HG02981 (cell line): Measurements from ENCODE around the gene TBL2.
"Not testable (repeated sequence)": the region's sequence is repeated elsewhere in the genome, so short reads cannot be mapped to it uniquely, and the experiment has no call there.

ENCODE experiments used
- ATAC-seq: cut with Tn5 transposase; IDR thresholded peaks from one replicate; pipeline ENCODE4 v1.9.1; 2021; ENCODE audit warnings: mild to moderate bottlenecking, moderate library complexity; ENCODE audit not compliant: unreplicated experiment

Gene TBL2, protein sequence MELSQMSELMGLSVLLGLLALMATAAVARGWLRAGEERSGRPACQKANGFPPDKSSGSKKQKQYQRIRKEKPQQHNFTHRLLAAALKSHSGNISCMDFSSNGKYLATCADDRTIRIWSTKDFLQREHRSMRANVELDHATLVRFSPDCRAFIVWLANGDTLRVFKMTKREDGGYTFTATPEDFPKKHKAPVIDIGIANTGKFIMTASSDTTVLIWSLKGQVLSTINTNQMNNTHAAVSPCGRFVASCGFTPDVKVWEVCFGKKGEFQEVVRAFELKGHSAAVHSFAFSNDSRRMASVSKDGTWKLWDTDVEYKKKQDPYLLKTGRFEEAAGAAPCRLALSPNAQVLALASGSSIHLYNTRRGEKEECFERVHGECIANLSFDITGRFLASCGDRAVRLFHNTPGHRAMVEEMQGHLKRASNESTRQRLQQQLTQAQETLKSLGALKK

DNA sequence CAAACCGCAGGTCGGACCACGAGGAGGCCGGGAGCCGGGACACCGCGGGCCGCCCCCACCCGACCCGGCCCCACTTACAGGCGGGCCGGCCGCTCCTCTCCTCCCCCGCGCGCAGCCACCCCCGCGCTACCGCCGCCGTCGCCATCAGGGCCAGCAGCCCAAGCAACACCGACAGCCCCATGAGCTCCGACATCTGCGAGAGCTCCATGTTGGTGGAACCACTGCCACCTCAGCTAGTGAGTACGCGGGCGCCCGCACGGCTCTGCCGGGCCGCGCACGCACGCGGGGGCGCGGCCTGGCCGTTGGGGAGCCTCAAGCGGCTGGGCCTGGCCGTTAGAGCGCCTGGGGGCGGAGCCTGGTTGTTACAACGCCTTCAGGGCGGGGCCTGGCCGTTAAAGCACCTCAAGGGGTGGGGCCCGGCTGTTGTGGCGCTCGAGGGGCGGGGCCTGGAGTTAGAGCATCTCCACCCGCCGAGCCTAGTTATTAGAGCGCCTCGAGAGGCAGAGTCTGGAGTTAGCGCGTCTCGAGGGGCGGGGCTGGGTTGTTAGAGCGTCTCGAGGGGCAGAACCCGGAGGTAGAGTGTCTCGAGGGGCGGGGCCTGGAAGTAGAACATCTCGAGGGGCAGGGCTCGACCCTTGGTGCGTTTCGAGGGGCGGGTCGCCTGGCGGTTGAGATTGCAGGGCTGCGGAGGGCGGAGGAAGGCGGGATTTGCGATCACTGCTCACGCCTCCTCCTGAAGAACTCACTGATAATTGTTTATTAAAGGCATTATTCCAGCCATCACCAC is at the start of gene TBL2:
TBL2 (minus strand) TSS at position 238 of the 787 bp plus-strand sequence; CDS start at position 208, 30 bp downstream.
- peak; percentile 90 for ATAC-seq

DNA sequence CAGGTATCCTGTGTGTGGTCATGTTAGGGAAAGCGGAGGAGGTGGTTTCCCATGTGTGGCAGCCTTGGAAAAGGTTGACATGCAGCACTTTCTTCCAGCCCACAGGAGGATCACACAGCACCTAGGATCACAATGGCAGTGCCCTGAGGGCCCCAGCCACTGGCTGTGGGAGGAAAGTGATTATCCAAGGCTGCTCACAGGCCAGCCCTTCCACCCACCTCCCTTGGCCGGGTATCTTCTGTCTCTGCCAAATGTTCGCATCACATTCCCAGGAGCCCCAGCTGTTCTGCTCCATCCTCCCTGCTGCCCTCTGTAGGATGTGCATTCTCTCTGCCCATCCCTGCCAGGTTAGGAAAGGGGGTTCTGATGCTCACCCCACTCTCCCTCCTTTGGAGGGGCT is 48.4 kb upstream of the TBL2 start:
- no peak for ATAC-seq

DNA sequence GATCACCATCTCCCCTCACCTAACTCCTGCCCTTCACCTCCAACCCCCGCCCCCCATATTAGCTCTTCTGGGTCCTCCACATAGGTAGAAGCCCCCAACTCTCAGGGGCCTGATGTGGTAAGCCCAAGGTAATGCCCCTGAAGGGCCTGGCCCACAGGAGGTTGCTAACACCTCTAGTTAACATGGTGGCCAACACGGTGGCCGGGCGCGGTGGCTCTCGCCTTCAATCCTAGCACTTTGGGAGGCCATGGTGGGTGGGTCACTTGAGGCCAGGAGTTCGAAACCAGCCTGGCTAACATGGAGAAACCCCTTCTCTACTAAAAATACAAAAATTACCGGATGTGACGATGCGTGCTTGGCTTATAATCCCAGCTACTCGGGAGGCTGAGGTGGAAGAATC is 46.9 kb upstream of the TBL2 start:
- no peak for ATAC-seq

- no peak for ATAC-seq
Observed at GRCh38 chr7:73624669-73625001, 46.3 kb upstream of the TBL2 start.

- ATAC-seq = no peak
Observed at GRCh38 chr7:73623798-73624668, 45.7 kb upstream of the TBL2 start, which contains the start of gene MLXIPL. Gene MLXIPL, minus strand, starts transcription at chr7:73624522. Its CDS starts 30 bp downstream, at chr7:73624492.

- ATAC-seq = no peak
Observed at GRCh38 chr7:73622909-73623797, 44.8 kb upstream of the TBL2 start.

DNA sequence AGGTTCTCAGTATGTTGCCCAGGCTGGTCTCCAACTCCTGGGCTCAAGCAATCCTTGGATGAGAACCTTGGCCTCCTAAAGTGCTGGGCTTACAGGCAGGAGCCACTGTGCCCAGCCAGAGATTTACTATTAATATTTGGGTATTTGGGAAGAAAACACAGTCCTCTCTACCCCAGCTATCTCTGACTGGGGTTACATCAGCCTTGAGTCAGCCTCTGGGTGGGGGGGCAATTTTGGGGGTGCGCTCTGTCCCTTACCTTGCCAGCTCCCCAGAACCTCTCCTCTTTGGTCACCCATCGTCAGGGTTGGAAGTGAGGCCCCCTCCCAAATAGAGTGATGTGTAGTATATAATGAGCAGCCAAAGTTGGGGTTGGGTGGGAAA is 44.1 kb upstream of the TBL2 start:
- ATAC-seq = no peak

DNA sequence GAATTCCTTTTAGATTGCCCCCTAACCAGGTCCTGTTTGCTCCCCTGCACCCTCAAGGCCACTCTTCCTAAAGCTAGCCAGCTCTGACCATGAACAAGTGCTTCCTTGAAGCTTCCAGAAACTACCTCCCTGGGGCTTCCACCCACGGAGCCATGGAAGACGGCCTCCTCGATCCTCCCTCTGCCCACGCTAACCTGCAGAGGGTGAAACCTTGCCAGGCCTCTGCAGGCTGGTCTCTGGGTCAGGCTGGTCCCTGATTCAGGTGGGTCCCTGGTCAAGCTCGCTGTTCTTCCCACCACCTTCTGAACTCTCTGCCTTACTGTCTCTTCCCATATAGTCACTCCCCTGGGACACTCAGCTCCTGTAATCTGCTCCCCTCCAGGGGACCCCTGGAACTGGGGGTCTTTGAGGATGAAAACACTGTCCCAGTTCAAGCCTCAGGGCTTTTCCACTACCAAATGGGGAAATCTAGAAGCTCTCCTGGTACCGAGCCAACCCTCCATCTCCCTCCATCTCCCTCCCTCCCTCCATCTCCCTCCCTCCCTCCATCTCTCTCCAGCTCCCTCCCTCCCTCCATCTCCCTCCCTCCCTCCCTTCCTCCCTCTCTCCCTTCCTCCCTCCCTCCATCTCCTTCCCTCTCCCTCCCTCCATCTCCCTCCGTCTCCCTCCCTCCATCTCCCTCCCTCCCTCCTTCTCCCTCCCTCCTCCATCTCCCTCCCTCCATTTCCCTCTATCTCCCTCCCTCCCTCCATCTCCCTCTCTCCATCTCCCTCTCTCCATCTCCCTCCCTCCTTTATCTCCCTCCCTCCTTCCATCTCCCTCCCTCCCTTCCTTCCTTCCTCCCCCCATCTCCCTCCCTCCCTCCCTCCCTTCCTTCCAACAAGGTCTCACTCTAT is 43.0 kb upstream of the TBL2 start:
- ATAC-seq = no peak

DNA sequence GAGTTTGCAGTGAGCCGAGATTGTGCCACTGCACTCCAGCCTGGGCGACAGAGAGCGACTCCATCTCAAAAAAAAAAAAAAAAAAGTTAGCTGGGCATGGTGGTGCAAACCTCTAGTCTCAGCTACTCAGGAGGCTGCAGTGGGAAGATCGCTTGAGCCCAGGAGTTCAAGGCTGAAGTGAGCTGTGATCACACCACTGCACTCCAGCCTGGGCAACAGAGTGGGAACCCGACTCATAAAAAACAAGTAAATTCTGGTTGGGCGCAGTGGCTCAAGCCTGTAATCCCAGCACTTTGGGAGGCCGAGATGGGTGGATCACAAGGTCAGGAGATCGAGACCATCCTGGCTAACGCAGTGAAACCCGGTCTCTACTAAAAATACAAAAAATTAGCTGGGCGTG is 41.0 kb upstream of the TBL2 start:
- ATAC-seq = not testable (repeated sequence)

DNA sequence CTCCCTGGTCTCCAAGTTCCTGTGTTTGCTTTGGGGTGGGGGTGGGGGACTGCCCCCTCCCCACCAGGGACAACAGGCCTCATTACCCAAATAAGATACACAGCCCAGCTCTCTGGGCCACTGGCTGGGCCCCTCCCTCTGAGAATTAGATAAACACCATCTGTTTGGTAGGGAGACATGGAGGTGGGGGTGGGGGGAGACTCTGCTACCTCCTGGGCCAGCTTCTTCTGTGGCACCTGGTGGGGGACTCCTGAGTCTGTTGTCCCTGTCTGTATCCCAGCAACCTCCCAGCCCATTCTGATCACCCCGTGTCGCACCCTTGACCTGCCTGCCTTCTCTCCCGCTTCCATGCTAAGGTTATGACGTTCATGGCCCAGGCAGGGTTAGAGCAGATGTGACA is 40.2 kb upstream of the TBL2 start:
- no peak for ATAC-seq

GRCh38 chr7:73617520-73617919 is 39.1 kb upstream of the TBL2 start:
- ATAC-seq = not testable (repeated sequence)

DNA sequence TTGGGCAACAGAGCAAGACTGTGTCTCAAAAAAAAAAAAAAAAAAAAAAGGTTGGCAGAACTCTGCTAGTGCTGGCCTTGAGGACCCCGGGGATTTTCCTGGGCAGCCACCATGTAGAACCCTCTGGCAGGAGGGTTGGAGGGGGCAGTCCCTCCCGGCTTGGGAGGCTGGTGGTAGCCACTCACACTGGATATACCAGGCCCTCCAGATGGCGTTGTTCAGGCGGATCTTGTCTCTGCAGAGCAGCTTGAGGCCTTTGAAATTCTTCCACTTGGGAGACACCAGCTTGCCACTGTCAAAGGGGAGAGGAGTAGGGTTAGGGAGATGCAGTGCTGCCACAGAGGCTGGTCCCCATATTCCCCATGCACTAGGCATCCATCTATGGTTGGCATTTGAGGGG is 37.5 kb upstream of the TBL2 start:
- ATAC-seq = no peak

- ATAC-seq = not testable (repeated sequence)
Observed at GRCh38 chr7:73614937-73615336, 36.6 kb upstream of the TBL2 start.

DNA sequence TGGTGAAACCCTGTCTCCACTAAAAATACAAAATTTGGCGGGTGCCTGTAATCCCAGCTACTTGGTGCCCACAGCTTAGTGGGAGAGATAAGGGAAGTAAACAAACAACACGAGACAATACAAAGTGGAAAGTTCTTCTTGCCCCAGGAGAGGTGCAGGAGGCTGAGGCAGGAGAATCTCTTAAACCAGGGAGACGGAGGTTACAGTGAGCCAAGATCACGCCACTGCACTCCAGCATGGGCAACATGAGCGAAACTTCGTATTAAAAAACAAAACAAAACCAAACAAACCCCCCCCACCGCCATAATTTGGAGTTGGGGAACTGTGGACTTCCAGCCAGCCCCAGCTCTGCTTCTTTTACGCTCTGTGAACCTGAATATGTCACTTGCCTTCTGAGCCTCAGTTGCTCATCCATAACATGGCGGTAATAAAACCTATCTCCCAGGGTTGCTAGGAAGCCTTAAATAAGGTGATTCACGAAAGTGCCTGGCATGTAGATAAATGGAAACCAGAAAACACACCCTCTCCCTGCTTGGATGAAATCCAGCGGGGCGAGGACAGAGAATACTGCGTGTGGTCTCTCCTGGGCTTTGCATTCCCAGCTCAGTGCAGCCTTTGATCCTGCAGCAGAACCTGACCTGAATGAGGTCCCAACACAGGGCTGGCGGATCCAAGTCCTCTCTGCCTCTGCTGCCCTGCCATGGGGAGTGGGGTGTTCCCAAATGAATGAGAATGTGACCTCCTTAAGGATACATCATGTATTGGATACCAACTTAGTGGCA is 35.8 kb upstream of the TBL2 start:
- ATAC-seq = no peak

- ATAC-seq = no peak
Observed at GRCh38 chr7:73612598-73613269, 34.4 kb upstream of the TBL2 start.

GRCh38 chr7:73611017-73611555 is 32.7 kb upstream of the TBL2 start:
- ATAC-seq = no peak

DNA sequence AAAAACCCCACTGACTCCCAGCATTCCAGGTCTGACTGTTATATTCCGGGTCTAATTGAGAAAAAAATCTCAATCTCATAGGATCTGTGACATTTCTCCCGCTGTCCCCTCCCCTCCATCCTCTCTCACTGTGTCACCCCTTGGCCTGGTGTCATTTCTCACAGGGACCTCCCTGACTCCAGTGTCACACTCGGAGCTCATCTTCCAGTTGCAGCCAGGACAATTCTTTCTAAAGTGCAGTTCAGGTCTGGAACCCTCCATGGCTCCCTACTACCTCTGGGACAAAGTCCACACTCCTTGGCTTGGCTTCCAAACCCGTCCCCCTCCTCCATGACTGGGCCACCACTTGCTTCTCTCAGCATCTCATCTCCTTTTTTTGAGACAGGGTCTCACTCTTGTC is 31.7 kb upstream of the TBL2 start:
- no peak for ATAC-seq

DNA sequence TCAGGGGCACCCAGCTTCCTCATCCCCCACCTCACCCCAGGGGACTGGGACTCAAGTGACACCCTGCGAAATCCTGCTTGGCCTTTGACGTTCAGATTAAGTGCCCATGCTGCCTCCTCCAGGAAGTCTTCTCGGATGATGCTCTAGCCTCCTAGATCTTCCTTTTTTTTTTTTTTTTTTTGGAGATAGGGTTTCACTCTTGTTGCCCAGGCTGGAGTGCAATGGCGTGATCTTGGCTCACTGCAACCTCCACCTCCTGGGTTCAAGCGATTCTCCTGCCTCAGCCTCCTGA is 29.3 kb upstream of the TBL2 start:
- not testable (repeated sequence) for ATAC-seq
